Right lobe of liver (tissue), 4 donors: Measurements from ENCODE around the gene CELA3B.

Source experiments
- POLR2A ChIP-seq: fragments of 450-650 bp; IDR thresholded peaks from one replicate; pipeline ENCODE4 v1.6.1; 2017; ENCODE audit warnings: antibody characterized with exemption, mild to moderate bottlenecking
- TF ChIP-seq, protein P1 (sequence below), 4 donors: fragments of 200-600 bp in 3 of 4; fragments of 450-650 bp in 1 of 4; IDR thresholded peaks; one replicate each; pipeline versions ENCODE4 v1.5.1 to v1.8.0; 2016 to 2022; ENCODE audit warnings: antibody characterized with exemption in 4 of 4, mild to moderate bottlenecking in 2 of 4
- donor health status: DM: no; HTN: no; CAD: no.
- donor health status: DM: no; HTN: no; CAD: no.
- donor health status: DM: no; HTN: yes; CAD: no.

DNA sequence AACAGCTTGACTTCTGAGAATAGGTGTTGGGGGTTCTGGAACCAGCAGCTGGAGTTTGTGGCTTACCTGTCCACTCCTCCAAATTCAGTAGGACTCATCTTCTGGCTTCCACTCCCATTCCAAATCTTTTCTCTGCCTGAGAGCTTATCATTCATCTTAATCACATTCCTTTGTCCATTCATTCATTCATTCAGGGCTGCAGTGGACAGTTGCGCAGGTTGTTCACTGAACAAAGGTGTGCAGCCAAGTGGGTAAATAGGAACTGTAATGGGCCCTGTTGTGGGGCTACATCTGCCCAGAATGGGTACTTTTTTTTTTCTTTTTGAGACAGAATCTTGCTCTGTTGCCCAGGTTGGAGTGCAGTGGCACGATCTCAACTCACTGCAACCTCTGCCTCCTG lies 36.3 kb upstream of the CELA3B start:
- TF ChIP-seq, protein P1, sequence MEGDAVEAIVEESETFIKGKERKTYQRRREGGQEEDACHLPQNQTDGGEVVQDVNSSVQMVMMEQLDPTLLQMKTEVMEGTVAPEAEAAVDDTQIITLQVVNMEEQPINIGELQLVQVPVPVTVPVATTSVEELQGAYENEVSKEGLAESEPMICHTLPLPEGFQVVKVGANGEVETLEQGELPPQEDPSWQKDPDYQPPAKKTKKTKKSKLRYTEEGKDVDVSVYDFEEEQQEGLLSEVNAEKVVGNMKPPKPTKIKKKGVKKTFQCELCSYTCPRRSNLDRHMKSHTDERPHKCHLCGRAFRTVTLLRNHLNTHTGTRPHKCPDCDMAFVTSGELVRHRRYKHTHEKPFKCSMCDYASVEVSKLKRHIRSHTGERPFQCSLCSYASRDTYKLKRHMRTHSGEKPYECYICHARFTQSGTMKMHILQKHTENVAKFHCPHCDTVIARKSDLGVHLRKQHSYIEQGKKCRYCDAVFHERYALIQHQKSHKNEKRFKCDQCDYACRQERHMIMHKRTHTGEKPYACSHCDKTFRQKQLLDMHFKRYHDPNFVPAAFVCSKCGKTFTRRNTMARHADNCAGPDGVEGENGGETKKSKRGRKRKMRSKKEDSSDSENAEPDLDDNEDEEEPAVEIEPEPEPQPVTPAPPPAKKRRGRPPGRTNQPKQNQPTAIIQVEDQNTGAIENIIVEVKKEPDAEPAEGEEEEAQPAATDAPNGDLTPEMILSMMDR (IDR thresholded peaks at IDR 0.05), result no peak
- TF ChIP-seq POLR2A, result no peak
